ENCODE results near the gene CLASRP. TPM values are rescaled to one million over a fixed set of nuclear protein-coding genes. Genes with fewer than 3 reads are reported as not detected.
"Not testable (repeated sequence)": the region's sequence is repeated elsewhere in the genome, so short reads cannot be mapped to it uniquely, and the experiment has no call there.

The CLASRP gene
- polyA plus RNA-seq, 1 donor (not counting 4 experiments of a cell fraction or from before 2014, with no cell fraction given), result 21.4 TPM

DNA sequence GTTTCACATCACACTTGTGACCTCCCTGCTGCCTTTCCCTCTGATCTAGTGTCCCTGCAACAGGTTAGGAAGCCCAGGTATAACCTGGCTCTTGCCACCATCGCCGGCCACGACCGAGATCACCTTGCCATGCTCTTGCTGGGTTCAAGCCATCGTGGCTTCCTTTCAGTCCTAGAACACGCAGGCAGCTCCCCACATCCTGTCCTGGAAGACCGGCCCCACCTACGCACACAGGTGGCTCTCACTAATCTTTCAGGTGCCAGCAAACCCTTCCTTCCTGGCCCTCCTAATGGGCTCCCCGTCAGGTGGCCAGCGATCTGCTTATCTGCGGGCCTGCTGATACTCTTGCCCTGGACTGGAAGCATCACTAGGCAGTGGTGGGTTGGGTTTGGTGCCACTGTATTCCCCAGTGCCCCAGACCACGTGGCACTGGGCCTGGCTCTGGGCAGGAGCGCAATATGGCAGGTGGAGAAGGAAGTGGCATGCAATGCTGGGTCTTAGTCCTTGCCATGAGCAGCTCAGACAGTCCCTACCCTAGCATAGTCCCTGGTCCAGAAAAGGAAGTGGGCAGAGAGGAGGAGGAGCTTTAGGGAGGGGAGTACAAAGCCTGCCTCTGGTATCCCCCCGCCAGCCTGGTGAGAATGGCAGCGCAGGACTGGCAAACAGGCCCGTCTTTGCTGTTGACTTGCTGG lies 66.0 kb downstream of the CLASRP start:
- Histone ChIP-seq H3K27me3 (ENCODE audit: control insufficient read depth, extremely low read depth, insufficient read depth, low read length) (no peaks in the 10 kb centered on the region), H4K20me1 (ENCODE audit: control insufficient read depth, extremely low read depth, insufficient read depth, low read length) (peaks cover 14% of the 10 kb centered on the region), H3K4me3 (ENCODE audit: control insufficient read depth in 2 of 3, extremely low read depth in 1 of 3, insufficient read depth in 2 of 3, low read depth in 1 of 3, low read length in 3 of 3) (no peak overlapping the region), H2AFZ (ENCODE audit: control insufficient read depth, low read length) (no peak overlapping the region), H3K36me3 (ENCODE audit: control insufficient read depth in 2 of 2, extremely low read depth in 1 of 2, insufficient read depth in 2 of 2, low read length in 2 of 2) (peaks cover 2 to 4% of the 10 kb centered on the region in 2 experiments), H3K4me1 (ENCODE audit: control insufficient read depth, extremely low read depth, insufficient read depth, low read length) (peaks cover 9% of the 10 kb centered on the region), H3K4me2 (ENCODE audit: control insufficient read depth, extremely low read depth, insufficient read depth, low read depth, low read length) (no peak overlapping the region), H3K9me3 (ENCODE audit: control insufficient read depth, low read depth, low read length) (no peaks in the 10 kb centered on the region), H3K79me2 (ENCODE audit: control insufficient read depth, insufficient read depth, low read length) (peaks cover 85% of the 10 kb centered on the region), H3K27ac (ENCODE audit: control insufficient read depth, insufficient read depth, low read length) (no peak overlapping the region), H3K9ac (ENCODE audit: control insufficient read depth, extremely low read depth, insufficient read depth, low read length) (no peak overlapping the region), H3K9me1 (ENCODE audit: control insufficient read depth, extremely low read depth, insufficient read depth, low read length) (peaks cover 6% of the 10 kb centered on the region)
- DNase-seq (ENCODE audit: low read depth, low spot score) (no peak), FAIRE-seq (no peak)
- dilution Hi-C loops (cut with MboI; ENCODE audit: extremely low pct_ligation_motif_present, low sequenced_read_pairs), result no loop called here
- TF ChIP-seq, protein P1, sequence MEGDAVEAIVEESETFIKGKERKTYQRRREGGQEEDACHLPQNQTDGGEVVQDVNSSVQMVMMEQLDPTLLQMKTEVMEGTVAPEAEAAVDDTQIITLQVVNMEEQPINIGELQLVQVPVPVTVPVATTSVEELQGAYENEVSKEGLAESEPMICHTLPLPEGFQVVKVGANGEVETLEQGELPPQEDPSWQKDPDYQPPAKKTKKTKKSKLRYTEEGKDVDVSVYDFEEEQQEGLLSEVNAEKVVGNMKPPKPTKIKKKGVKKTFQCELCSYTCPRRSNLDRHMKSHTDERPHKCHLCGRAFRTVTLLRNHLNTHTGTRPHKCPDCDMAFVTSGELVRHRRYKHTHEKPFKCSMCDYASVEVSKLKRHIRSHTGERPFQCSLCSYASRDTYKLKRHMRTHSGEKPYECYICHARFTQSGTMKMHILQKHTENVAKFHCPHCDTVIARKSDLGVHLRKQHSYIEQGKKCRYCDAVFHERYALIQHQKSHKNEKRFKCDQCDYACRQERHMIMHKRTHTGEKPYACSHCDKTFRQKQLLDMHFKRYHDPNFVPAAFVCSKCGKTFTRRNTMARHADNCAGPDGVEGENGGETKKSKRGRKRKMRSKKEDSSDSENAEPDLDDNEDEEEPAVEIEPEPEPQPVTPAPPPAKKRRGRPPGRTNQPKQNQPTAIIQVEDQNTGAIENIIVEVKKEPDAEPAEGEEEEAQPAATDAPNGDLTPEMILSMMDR (optimal IDR thresholded peaks at IDR 0.05 in 1 of 3, IDR thresholded peaks at IDR 0.05 in 1 of 3, conservative IDR thresholded peaks at IDR 0.05 in 1 of 3; ENCODE audit: extremely low read depth in 1 of 3, insufficient read depth in 2 of 3, low read length in 3 of 3), result no peak
- TF ChIP-seq EZH2 (IDR thresholded peaks at IDR 0.05; ENCODE audit: low read length), result no peak

DNA sequence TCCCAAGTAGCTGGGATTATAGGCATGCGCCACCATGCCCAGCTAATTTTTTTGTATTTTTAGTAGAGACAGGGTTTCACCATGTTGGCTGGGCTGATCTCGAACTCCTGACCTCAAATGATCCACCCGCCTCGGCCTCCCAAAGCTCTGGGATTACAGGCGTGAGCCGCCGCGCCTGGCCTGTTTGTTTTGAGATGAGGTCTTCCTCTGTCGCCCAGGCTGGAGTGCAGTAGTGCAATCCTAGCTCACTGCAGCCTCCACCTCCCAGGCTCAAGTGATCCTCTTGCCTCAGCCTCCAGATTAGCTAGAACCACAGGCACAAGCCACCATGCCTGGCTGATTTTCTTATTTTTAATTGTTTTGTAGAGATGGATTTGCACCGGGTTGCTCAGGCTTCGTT lies 67.5 kb downstream of the CLASRP start:
- H3K9ac ChIP-seq (ENCODE audit: control insufficient read depth, extremely low read depth, insufficient read depth, low read length); dilution Hi-C loops (cut with MboI; ENCODE audit: extremely low pct_ligation_motif_present, low sequenced_read_pairs); H3K4me3 ChIP-seq (ENCODE audit: control insufficient read depth in 2 of 3, extremely low read depth in 1 of 3, insufficient read depth in 2 of 3, low read depth in 1 of 3, low read length in 3 of 3); H3K4me2 ChIP-seq (ENCODE audit: control insufficient read depth, extremely low read depth, insufficient read depth, low read depth, low read length); H3K27ac ChIP-seq (ENCODE audit: control insufficient read depth, insufficient read depth, low read length); H3K9me3 ChIP-seq (ENCODE audit: control insufficient read depth, low read depth, low read length); DNase-seq (ENCODE audit: low read depth, low spot score); H4K20me1 ChIP-seq (ENCODE audit: control insufficient read depth, extremely low read depth, insufficient read depth, low read length); H3K9me1 ChIP-seq (ENCODE audit: control insufficient read depth, extremely low read depth, insufficient read depth, low read length); H3K36me3 ChIP-seq (ENCODE audit: control insufficient read depth in 2 of 2, extremely low read depth in 1 of 2, insufficient read depth in 2 of 2, low read length in 2 of 2); H3K27me3 ChIP-seq (ENCODE audit: control insufficient read depth, extremely low read depth, insufficient read depth, low read length); H3K4me1 ChIP-seq (ENCODE audit: control insufficient read depth, extremely low read depth, insufficient read depth, low read length); H2AFZ ChIP-seq (ENCODE audit: control insufficient read depth, low read length); FAIRE-seq: not testable (repeated sequence)
- peaks cover 79% of the 10 kb centered on the region for H3K79me2 ChIP-seq (ENCODE audit: control insufficient read depth, insufficient read depth, low read length)
